ENCODE measurements around the gene NEU2. TPM values are rescaled to one million over a fixed set of nuclear protein-coding genes. Genes with fewer than 3 reads are reported as not detected.

Gene NEU2
- total RNA-seq, 3 donors from 2014 or later, result not detected

DNA sequence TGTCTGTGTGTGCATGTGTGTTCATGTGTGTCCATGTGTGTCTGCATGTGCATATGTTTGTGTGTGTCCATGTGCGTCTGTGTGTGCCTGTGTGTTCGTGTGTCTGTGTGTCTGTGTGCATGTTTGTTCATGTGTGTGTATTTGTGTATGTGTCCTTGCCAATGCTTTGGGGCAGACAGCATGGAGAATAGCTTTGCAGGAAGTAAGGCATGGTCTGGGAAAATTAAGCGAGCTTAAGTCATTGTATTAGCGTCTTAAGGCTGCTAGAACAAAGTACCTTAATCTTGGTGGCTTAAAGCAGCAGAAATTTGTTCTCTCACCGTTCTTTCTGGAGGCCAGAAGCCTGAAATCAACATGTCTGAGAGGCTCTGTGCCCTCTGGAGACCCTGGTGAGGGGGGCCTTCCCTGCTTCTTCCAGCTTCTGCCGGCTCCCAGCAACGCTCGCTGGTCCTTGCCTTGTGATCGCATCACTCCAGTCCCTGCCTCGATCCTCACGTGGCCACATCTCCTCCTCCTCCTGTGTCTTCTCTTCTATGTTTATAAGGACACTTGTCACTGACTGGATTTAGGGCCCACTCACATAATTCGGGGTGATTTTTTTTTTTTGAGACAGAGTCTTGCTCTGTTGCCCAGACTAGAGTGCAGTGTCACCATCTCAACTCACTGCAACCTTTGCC lies 3.8 kb downstream of the NEU2 start:
- no peaks in the 10 kb centered on the region for H3K4me1 Mint-ChIP-seq (ENCODE audit: low read depth)
- H3K4me3 Mint-ChIP-seq, result no peak overlapping the region
- no peaks in the 10 kb centered on the region for H3K9me3 Mint-ChIP-seq
- no peak for DNase-seq
- H3K27me3 Mint-ChIP-seq (ENCODE audit: low read depth), result peaks cover 4% of the 10 kb centered on the region
- ATAC-seq, result no peak
- no peaks in the 10 kb centered on the region for H3K36me3 Mint-ChIP-seq (ENCODE audit: insufficient read depth)

DNA sequence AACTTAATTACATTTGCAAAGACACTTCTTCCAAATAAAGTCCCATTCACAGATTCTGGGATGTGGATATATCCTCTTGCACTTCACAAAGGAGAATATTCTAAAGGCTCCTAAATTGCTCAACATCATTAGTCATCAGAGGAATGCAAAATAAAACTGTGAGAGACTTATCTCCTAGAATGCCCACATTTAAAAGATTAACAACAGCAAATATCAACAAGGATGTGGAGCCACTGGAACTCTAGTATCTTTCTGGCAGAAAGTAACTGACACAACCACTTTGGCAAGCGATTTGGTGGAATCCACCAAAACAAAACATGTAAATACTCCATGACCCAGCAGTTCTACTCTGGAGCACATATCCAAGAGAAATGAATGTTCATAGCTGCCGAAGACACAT lies 4.6 kb downstream of the NEU2 start:
- Mint-ChIP-seq H3K4me1 (ENCODE audit: low read depth) (no peaks in the 10 kb centered on the region), H3K4me3 (no peak overlapping the region), H3K9me3 (no peaks in the 10 kb centered on the region), H3K36me3 (ENCODE audit: insufficient read depth) (no peaks in the 10 kb centered on the region), H3K27me3 (ENCODE audit: low read depth) (peaks cover 4% of the 10 kb centered on the region)
- ATAC-seq (no peak), DNase-seq (no peak)

DNA sequence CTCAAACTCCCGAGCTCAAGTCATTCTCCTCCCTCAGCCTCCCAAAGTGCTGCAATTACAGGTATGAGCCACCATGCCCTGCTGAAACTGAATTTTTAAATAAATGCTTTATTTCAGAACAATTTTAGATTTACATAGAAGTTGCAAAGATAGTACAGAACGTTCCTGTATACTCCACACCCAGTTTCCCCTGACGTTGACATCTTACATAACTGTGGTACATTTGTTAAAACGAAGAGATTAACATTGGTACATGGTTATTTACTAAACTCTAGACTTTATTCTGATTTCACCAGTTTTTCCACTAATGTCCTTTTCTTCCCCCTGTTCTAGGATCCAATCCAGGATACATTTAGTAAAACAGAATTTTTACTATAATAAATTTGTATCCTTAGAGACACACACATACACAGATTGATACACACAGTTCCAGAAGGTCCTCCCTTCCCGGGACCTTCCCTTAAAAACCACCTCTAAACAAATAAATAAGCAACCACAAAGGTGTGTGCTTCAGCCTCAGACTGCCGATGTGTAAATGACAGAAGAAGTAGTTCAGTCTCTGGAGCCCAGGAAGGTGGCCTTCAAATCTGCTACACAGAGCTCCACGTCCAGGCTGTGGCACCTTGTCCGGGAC lies 6.9 kb downstream of the NEU2 start:
- no peaks in the 10 kb centered on the region for H3K4me1 Mint-ChIP-seq (ENCODE audit: low read depth)
- H3K4me3 Mint-ChIP-seq, result no peak overlapping the region
- DNase-seq (no peak), ATAC-seq (no peak)
- no peaks in the 10 kb centered on the region for H3K9me3 Mint-ChIP-seq
- peaks cover 7% of the 10 kb centered on the region for H3K27me3 Mint-ChIP-seq (ENCODE audit: low read depth)
- no peaks in the 10 kb centered on the region for H3K36me3 Mint-ChIP-seq (ENCODE audit: insufficient read depth)

DNA sequence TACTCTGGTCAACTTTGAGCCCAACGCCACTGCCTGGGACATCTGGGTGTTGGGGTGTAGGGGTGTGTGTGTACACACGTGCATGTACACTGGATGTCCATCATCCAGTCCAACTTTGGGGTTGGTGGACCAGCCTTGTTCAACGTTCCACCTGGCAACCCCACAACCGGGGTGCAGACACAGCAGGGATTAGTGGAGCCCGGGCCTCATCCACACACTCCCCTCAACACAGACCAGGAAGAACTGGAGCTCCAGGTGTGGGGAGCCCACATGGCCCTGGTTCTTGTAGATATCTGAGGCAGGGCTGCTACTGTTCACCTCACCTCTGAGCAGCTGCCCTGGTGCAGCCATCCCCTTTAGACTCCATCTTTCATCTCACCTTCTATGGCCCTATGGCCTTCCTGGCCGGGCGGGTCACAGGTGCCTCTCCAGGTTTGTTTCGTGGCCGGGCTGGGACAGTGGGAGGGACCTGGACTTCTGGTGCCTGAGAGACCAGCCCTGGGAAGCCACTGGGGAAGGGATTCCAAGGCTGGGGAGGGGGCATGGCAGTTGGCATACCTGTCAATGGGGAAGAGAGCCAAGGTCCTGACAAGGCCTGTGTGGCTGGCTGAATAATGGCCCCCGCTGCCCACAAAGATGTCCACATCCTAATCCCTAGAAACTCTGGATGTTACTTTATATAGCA lies 7.5 kb downstream of the NEU2 start:
- H3K27me3 Mint-ChIP-seq (ENCODE audit: low read depth), result peaks cover 7% of the 10 kb centered on the region

DNA sequence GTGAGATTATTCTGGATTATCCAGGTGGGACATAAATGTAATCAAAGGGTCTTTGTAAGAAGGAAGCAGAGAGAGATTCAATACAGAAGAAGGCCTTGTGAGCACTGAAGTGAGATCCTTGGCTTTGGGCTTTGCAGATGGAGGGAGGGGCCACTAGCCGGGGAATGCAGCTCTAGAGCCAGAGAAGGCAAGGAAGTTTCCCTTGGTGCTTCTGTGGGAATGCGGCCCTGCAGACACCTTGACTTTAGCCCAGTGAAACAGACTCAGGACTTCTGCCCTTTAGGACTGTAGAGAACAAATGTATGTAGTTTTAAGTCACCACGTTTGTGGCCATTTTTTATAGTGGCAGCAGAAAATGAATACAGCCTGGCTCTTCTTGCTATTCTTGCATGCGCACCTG lies 8.1 kb downstream of the NEU2 start:
- no peak overlapping the region for H3K4me3 Mint-ChIP-seq
- no peaks in the 10 kb centered on the region for H3K4me1 Mint-ChIP-seq (ENCODE audit: low read depth)
- H3K36me3 Mint-ChIP-seq (ENCODE audit: insufficient read depth), result no peaks in the 10 kb centered on the region
- H3K27me3 Mint-ChIP-seq (ENCODE audit: low read depth), result peaks cover 7% of the 10 kb centered on the region
- ATAC-seq (no peak), DNase-seq (no peak)
- H3K9me3 Mint-ChIP-seq, result no peaks in the 10 kb centered on the region

More for the DNA sequence above, 7.5 kb downstream of the NEU2 start:
- ATAC-seq (no peak), DNase-seq (no peak)
- no peaks in the 10 kb centered on the region for H3K4me1 Mint-ChIP-seq (ENCODE audit: low read depth)
- no peaks in the 10 kb centered on the region for H3K9me3 Mint-ChIP-seq
- no peaks in the 10 kb centered on the region for H3K36me3 Mint-ChIP-seq (ENCODE audit: insufficient read depth)
- no peak overlapping the region for H3K4me3 Mint-ChIP-seq

DNA sequence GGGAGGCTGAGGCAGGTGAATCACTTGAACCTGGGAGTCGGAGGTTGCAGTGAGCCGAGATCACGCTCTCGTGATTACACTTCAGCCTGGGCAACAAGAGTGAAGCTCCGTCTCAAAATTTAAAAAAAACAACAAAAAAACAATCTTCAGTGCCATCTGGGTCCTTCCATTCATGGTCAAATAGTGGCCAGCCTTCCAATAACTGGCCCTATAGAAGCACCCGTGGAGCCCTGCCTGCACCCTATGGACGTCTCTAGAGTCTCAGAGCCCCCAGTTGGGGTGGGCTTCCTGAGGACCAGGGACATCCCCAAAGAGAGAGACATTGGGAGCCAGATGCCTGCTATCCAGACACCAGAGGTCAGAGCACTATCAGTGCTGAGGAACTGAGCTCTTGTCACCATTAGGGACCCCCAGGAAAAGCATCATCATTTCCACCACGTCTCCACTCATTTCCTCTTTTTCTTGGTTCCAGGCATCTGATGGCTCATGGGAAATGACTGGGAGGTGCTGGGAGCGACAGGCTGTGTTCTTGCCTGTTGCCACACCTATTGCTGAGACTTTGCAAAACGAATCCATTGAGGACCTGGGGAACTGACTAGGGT lies 9.4 kb downstream of the NEU2 start:
- Mint-ChIP-seq H3K9me3 (no peaks in the 10 kb centered on the region), H3K27me3 (ENCODE audit: low read depth) (peaks cover 7% of the 10 kb centered on the region), H3K4me3 (no peak overlapping the region), H3K4me1 (ENCODE audit: low read depth) (no peaks in the 10 kb centered on the region), H3K36me3 (ENCODE audit: insufficient read depth) (no peaks in the 10 kb centered on the region)
- ATAC-seq (no peak), DNase-seq (no peak)

DNA sequence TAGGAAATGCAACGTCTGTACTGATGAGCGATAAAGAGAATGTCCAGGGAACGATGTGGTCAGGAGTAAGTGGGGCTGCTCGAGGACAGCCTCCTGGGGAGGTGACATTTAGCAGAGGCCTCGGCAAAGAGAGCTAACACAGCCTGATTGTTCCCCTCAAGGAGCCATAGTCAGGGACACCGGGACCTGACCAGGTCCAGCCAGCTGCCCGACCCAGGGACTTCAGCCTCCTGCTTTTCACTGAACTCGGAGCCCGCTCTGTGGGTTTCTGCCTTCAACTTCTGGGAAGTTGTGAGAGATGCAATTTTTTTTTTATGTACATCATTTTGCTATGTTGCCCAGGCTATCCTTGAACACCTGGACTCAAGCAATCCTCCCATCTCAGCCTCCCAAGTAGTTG lies 10.1 kb downstream of the NEU2 start:
- DNase-seq, result no peak
- Mint-ChIP-seq H3K27me3 (ENCODE audit: low read depth) (peaks cover 7% of the 10 kb centered on the region), H3K36me3 (ENCODE audit: insufficient read depth) (no peaks in the 10 kb centered on the region), H3K4me3 (no peak overlapping the region), H3K9me3 (no peaks in the 10 kb centered on the region), H3K4me1 (ENCODE audit: low read depth) (no peaks in the 10 kb centered on the region)
- no peak for ATAC-seq

DNA sequence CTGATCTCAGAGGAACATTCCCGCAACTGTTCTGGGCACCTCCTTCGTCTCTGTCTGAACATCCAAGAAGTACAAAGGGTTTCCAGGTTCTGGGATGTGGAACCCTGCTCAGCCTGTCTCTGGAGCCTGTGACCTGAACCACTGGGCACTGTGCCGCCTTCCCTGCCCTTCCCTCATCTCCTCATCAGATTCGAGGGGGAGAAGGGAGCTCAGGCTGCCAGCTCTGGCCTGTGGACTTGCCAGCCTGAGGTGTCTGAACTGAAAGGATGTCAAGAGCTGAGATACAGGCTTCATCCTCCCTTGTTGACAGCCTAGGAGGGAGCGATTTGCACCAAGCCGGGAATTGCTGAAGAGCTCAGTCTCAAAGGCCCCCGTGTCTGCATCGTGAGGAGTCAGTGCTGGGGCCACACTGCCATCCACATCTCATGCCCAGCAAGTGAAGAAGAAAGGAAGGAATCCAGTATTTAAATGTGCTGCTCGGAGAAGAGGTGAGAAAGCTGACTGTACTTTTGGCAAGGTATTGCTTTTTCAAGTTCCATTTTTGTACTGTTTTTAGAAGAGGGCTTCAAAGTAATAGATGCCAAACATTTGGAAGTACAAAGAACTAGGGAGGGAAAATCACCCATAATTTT lies 12.6 kb downstream of the NEU2 start:
- H3K4me1 Mint-ChIP-seq (ENCODE audit: low read depth), result peaks cover 5% of the 10 kb centered on the region
- no peaks in the 10 kb centered on the region for H3K36me3 Mint-ChIP-seq (ENCODE audit: insufficient read depth)
- H3K9me3 Mint-ChIP-seq, result no peaks in the 10 kb centered on the region
- ATAC-seq (no peak), DNase-seq (no peak)
- H3K27me3 Mint-ChIP-seq (ENCODE audit: low read depth), result peaks cover 7% of the 10 kb centered on the region
- H3K4me3 Mint-ChIP-seq, result no peak overlapping the region

DNA sequence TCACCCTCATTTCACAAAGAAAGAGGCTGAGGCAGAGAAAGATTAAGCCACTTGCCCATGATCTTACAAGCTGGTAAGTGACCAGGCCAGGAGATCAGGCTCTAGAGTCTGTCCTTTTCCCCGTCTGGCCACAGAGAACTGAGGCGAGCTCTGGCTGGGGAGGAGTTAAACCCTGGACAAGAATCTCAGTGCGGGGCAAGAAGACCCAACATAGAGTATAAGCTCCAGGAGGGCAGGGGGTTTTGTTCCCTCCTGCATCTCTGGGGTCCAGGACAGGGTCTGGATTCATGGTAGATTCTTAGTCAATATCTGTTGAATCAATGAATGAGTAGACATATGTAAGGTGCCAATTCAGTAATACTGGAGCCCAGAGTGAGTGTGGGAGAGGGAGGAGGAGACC lies 14.7 kb downstream of the NEU2 start:
- Mint-ChIP-seq H3K4me1 (ENCODE audit: low read depth) (peaks cover 5% of the 10 kb centered on the region), H3K27me3 (ENCODE audit: low read depth) (peaks cover 3% of the 10 kb centered on the region), H3K9me3 (no peaks in the 10 kb centered on the region), H3K4me3 (no peak overlapping the region), H3K36me3 (ENCODE audit: insufficient read depth) (no peaks in the 10 kb centered on the region)
- no peak for ATAC-seq
- no peak for DNase-seq

DNA sequence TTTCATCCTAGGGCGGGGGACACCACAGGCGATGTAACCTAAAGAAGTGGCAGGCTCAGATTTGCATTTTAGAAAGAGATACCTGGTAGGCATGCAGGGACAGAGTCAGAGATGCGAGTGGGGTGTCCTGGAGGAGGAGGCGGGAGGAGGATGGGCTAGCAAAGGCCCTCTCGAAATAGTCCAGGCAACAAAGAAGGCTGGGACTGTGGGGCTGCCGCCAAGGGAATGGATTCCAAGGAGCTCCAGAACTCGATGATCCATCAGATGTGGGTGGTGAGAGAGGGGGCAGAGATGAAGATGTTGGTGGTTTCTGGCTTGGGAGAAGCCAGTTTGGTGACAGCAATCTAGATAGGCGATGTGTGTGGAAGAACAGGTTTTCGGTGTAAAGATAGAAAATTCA lies 15.2 kb downstream of the NEU2 start:
- DNase-seq (no peak), ATAC-seq (no peak)
- no peaks in the 10 kb centered on the region for H3K27me3 Mint-ChIP-seq (ENCODE audit: low read depth)
- H3K36me3 Mint-ChIP-seq (ENCODE audit: insufficient read depth), result no peaks in the 10 kb centered on the region
- no peak overlapping the region for H3K4me3 Mint-ChIP-seq
- H3K9me3 Mint-ChIP-seq, result no peaks in the 10 kb centered on the region
- H3K4me1 Mint-ChIP-seq (ENCODE audit: low read depth), result peaks cover 5% of the 10 kb centered on the region

DNA sequence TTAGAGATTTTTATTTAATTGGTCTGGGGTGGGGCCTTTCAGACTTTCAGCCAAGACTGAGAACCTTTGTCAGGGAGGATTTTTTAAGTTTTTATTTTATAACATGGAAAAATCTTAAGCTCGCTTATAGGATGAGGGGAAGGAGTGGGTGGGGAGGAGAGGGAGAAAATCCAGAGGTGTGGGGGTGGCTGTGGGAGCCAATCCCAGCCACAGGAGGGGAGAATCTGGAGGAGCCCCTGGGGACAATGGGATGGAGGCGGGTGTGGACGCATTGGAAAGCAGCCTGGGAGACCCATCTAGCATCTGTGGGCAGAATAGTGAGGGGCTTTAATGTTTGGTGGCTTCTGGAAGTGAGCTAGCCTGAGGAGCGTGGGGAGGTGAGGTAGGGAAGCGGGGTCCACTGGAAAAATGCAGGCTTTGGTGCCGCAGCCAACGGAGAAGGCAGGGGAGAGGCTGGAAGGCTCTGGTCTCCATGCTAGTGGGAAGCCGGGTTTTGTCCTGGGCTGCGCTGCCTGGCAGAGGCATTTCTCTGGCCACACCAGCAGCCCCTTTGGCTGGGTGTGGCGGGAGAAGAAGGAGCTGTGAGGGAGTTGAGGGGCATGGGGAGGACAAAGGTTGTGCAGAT lies 16.2 kb downstream of the NEU2 start:
- DNase-seq (no peak), ATAC-seq (no peak)
- Mint-ChIP-seq H3K4me1 (ENCODE audit: low read depth) (peaks cover 5% of the 10 kb centered on the region), H3K9me3 (no peaks in the 10 kb centered on the region), H3K27me3 (ENCODE audit: low read depth) (no peaks in the 10 kb centered on the region), H3K4me3 (no peak overlapping the region), H3K36me3 (ENCODE audit: insufficient read depth) (no peaks in the 10 kb centered on the region)

DNA sequence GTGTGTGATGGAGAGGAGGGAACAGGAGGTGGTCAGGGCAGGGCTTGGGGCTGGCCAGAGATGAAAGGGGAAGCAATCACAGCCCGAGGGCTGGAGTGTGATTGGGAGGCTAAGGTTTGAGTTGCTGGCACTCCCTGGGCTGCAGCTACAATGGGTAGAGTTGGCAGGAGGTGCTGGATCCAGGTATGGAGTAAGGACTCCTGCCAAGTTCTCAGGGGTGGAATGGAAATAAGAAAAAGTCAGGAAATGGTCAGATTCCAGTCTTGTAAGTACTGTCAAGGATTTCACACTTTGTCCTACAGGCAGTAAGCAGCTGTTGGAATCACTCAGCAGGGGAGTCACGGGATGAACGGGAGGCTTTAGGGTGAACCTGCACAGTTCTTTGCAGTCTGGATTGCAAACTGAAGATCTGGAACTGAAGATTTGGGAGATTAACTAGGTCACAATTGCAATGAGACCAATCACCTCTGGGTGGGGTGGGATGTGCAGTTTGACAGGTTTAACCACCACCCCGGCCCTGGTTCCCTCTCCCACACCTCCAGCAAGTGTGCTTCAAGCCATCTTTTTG lies 16.8 kb downstream of the NEU2 start:
- H3K4me1 Mint-ChIP-seq (ENCODE audit: low read depth), result peaks cover 11% of the 10 kb centered on the region
- no peaks in the 10 kb centered on the region for H3K9me3 Mint-ChIP-seq
- no peaks in the 10 kb centered on the region for H3K36me3 Mint-ChIP-seq (ENCODE audit: insufficient read depth)
- no peaks in the 10 kb centered on the region for H3K27me3 Mint-ChIP-seq (ENCODE audit: low read depth)
- DNase-seq (no peak), ATAC-seq (no peak)
- no peak overlapping the region for H3K4me3 Mint-ChIP-seq

DNA sequence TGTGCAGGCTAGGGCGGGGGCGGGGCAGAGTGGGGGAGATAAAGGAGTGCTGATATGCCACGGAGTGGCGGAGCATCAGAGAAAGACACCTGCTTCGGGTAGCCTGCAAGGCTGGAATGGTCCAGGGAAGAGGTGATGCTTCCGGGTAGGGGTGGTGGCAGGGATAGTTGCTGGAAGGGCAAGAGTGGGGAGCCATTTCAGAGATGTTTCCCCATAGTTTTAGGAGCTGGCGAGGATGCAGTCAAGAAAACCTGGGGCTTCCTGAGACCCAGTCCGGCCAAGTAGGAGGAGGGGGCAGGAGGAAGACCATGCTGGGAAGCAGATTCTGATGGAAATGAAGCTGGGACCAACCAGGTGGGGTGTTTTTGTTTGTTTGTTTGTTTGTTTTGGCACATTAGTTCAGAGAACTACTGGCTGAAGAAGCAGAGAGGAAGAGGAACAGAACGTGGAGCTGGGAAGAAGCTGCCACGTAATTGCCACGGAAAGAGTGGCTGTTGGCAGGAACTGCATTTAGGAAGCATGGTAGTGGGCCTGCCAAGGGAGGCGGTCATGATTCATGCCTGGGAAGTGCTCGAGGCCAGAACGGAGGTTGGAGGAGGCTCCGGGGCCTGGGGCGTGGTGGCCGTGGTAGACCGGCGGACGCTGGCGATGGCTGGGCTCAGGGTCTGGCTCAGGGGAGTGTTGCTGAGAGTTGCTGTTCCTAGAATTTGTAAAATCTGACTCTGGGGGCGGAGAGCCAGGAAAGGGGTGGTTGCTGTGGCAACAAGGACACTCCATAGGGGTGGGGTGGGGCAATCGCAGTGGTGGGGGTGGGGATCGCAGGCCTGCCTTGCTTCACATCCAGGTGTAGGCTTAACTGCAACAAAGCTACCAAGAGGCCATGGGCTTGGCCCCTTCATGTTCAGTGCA lies 19.0 kb downstream of the NEU2 start:
- ATAC-seq (no peak), DNase-seq (no peak)
- H3K4me3 Mint-ChIP-seq, result no peak overlapping the region
- no peaks in the 10 kb centered on the region for H3K9me3 Mint-ChIP-seq
- H3K27me3 Mint-ChIP-seq (ENCODE audit: low read depth), result no peaks in the 10 kb centered on the region
- H3K36me3 Mint-ChIP-seq (ENCODE audit: insufficient read depth), result no peaks in the 10 kb centered on the region
- H3K4me1 Mint-ChIP-seq (ENCODE audit: low read depth), result peaks cover 11% of the 10 kb centered on the region

All from activated T-cell treated with anti-CD3 and anti-CD28 coated beads, Interleukin-2, amount 50 U/mL, for 4 hours (primary cell).